Pancreas (tissue), 10 donors: ENCODE results near the gene RTL9. TPM values are rescaled to one million over a fixed set of nuclear protein-coding genes. Genes with fewer than 3 reads are reported as not detected.
"Not testable (repeated sequence)": the region's sequence is repeated elsewhere in the genome, so short reads cannot be mapped to it uniquely, and the experiment has no call there.

ENCODE experiments used
- ATAC-seq, 4 donors: fragments of 200-7000 bp; cut with Tn5 transposase; one replicate each; pipeline versions ENCODE4 v1.8.0 to v1.9.1; 2020; ENCODE audit warnings: mild to moderate bottlenecking in 4 of 4, moderate library complexity in 4 of 4
- DNase-seq, 6 donors: peaks; one replicate each; pipeline ENCODE4 v3.0.0-alpha.2; 2020
- FAIRE-seq: peaks from 2 replicates; lab custom pipeline; 2012; peaks lifted over from hg19 to GRCh38; lab: Jason Lieb, UNC
- H3K27ac ChIP-seq, 4 donors: fragments of 200-600 bp; sonication (generic); 1 replicate in 3 of 4; 2 replicates in 1 of 4; pipeline versions ENCODE4 v1.5.0 to v1.8.0; 2020
- H3K27me3 ChIP-seq, 4 donors: fragments of 200-600 bp; one replicate each; pipeline ENCODE4 v1.8.0; 2021
- H3K36me3 ChIP-seq, 3 donors: fragments of 200-600 bp; sonication (generic) in 1 of 3; one replicate each; pipeline versions ENCODE4 v1.5.0 to v1.8.0; 2020 to 2021
- H3K4me1 ChIP-seq, 3 donors: fragments of 200-600 bp; one replicate each; pipeline ENCODE4 v1.8.0; 2021
- H3K4me3 ChIP-seq, 4 donors: fragments of 200-600 bp; sonication (generic) in 2 of 4; one replicate each; pipeline versions ENCODE4 v1.5.0 to v1.8.0; 2020 to 2021
- H3K9me3 ChIP-seq, 4 donors: fragments of 200-600 bp; one replicate each; pipeline ENCODE4 v1.8.0; 2021
- WGBS, 2 donors: extraction: QIAGEN DNeasy Blood & Tissue Kit; methylation state at CpG; one replicate each; pipeline ENCODE4 v1.1.7; 2013; 5-methylcytosine and 5-hydroxymethylcytosine counted together
- intact Hi-C, 3 donors: fragments of 100-400 bp; cut with DNase I; formaldehyde crosslinking; loops; one replicate each; pipeline versions ENCODE4 v1.11.1 to v1.14.2; 2022
- polyA plus RNA-seq, 2 donors: library from polyadenylated mRNA; stranded (reverse); fragments of 200-250 nt; gene quantifications; one replicate each; pipeline ENCODE4 v1.2.3, GENCODE V29; 2013
- total RNA-seq, 6 donors: library from RNA; stranded (reverse); fragmentation: NEBNext Ultra II Directional in 4 of 6; extraction: Animal tissue kit (Norgen Biotek cat#: 25700) in 4 of 6; gene quantifications; one replicate each; pipeline versions ENCODE4 v1.2.1 to v1.2.4, GENCODE V29; 2021 to 2023
- TF ChIP-seq, protein P1 (sequence below), 4 donors: fragments of 200-600 bp; sonication (generic) in 3 of 4; IDR thresholded peaks; one replicate each; pipeline versions ENCODE4 v1.5.0 to v1.8.0; 2021; ENCODE audit warnings: antibody characterized with exemption in 4 of 4
- donor health status: healthy with polysubstance abuse.
- donor health status: DM: no; HTN: no; CAD: no; lungs with moderate emphysema.
- donor health status: DM: no; HTN: no; CAD: no.
- donor health status: control.
- donor health status: control.
- donor health status: Bipolar disorder and iron deficiency.
- donor health status: DM: yes; HTN: yes; CAD: no.
- donor health status: DM: no; HTN: no; CAD: no.
- donor health status: DM: no; HTN: no; CAD: no.
- donor health status: DM: yes; HTN: yes; CAD: no.

Gene RTL9
- total and polyA plus RNA-seq, 8 donors, result 0.03 to 0.05 TPM; not detected in 6

DNA sequence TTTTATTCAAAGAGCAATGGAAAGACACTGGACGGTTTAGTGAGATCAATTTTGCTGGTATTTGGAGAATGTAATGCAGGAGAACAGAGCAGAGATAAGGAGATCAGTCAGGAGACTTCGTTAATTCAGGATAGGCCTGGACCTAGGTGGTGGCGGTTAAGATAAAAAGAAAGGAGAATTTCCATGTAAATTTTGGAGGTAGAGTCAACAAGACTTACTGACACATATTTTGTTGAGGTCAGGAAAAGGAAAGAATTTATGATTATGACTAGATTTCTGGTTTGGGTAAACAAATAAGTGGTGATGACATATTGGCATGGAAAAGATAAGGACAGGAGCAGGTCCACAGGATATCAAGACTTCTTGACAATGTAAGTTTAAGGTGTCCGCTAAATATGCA is 31.9 kb upstream of the RTL9 start:
- ATAC-seq, result no peak

GRCh38 chrX:110327336-110327735 is 31.3 kb upstream of the RTL9 start:
- no peak overlapping the region for H3K4me3 ChIP-seq
- no peaks in the 10 kb centered on the region for H3K27me3 ChIP-seq
- DNase-seq (no peak), FAIRE-seq (no peak), ATAC-seq (no peak)
- no peaks in the 10 kb centered on the region for H3K4me1 ChIP-seq
- TF ChIP-seq, protein P1, sequence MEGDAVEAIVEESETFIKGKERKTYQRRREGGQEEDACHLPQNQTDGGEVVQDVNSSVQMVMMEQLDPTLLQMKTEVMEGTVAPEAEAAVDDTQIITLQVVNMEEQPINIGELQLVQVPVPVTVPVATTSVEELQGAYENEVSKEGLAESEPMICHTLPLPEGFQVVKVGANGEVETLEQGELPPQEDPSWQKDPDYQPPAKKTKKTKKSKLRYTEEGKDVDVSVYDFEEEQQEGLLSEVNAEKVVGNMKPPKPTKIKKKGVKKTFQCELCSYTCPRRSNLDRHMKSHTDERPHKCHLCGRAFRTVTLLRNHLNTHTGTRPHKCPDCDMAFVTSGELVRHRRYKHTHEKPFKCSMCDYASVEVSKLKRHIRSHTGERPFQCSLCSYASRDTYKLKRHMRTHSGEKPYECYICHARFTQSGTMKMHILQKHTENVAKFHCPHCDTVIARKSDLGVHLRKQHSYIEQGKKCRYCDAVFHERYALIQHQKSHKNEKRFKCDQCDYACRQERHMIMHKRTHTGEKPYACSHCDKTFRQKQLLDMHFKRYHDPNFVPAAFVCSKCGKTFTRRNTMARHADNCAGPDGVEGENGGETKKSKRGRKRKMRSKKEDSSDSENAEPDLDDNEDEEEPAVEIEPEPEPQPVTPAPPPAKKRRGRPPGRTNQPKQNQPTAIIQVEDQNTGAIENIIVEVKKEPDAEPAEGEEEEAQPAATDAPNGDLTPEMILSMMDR (IDR thresholded peaks at IDR 0.05), result no peak
- H3K9me3 ChIP-seq, result no peaks in the 10 kb centered on the region
- H3K27ac ChIP-seq, result no peak overlapping the region
- WGBS, 2 donors, result 92 to 96% methylated on average over 1 of the region's 1 CpG
- no peaks in the 10 kb centered on the region for H3K36me3 ChIP-seq
- intact Hi-C loops, result no loop called here

More for the DNA sequence above, 31.9 kb upstream of the RTL9 start:
- FAIRE-seq (no peak), DNase-seq (no peak)
- no peaks in the 10 kb centered on the region for H3K9me3 ChIP-seq
- no peaks in the 10 kb centered on the region for H3K27me3 ChIP-seq
- H3K36me3 ChIP-seq, result no peaks in the 10 kb centered on the region
- intact Hi-C loops, result no loop called here
- no peak overlapping the region for H3K27ac ChIP-seq
- H3K4me3 ChIP-seq, result no peak overlapping the region
- TF ChIP-seq, protein P1 (IDR thresholded peaks at IDR 0.05), result no peak
- 53 to 61% methylated on average over 4 of the region's 4 CpGs for WGBS, 2 donors
- no peaks in the 10 kb centered on the region for H3K4me1 ChIP-seq

DNA sequence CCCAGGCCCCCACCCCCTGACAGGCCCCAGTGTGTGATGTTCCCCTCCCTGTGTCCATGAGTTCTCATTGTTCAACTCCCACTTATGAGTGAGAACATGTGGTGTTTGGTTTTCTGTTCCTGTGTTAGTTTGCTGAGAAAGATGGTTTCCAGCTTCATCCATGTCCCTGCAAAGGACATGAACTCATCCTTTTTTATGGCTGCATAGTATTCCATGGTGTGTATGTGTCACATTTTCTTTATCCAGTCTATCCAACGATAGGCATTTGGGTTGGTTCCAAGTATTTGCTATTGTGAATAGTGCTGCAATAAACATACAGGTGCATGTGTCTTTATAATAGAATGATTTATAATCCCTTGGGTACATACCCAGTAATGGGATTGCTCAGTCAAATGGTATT is 30.0 kb upstream of the RTL9 start:
- H3K27me3 ChIP-seq, H3K36me3 ChIP-seq, ATAC-seq, FAIRE-seq, H3K4me1 ChIP-seq, intact Hi-C loops, H3K4me3 ChIP-seq, H3K9me3 ChIP-seq, DNase-seq, H3K27ac ChIP-seq: not testable (repeated sequence)
- 64 to 76% methylated on average over 1 of the region's 1 CpG for WGBS, 2 donors

- FAIRE-seq (peak; percentile 68), ATAC-seq (no peak), DNase-seq (no peak)
- TF ChIP-seq, protein P1 (IDR thresholded peaks at IDR 0.05), result no peak
- intact Hi-C loops, result no loop called here
- no peak overlapping the region for H3K4me3 ChIP-seq
- no peaks in the 10 kb centered on the region for H3K9me3 ChIP-seq
- H3K36me3 ChIP-seq, result no peaks in the 10 kb centered on the region
- peaks cover 0 to 7% (median 2%) of the 10 kb centered on the region in 4 donors for H3K27me3 ChIP-seq
- 64 to 77% methylated on average over 3 of the region's 3 CpGs for WGBS, 2 donors
- no peak overlapping the region for H3K27ac ChIP-seq
- H3K4me1 ChIP-seq, result no peaks in the 10 kb centered on the region
These were observed 27.1 kb upstream of the RTL9 start for GRCh38 chrX:110331444-110332030.

- H3K4me1 ChIP-seq, H3K27ac ChIP-seq, ATAC-seq, H3K9me3 ChIP-seq, FAIRE-seq, DNase-seq, H3K36me3 ChIP-seq, intact Hi-C loops, H3K4me3 ChIP-seq: not testable (repeated sequence)
- H3K27me3 ChIP-seq, result peaks cover 0 to 13% (median 2%) of the 10 kb centered on the region in 4 donors
- 67 to 70% methylated on average over 1 of the region's 1 CpG for WGBS, 2 donors
These were observed 25.2 kb upstream of the RTL9 start for GRCh38 chrX:110333458-110333857.

GRCh38 chrX:110338935-110339334 is 19.7 kb upstream of the RTL9 start:
- no peak overlapping the region for H3K4me3 ChIP-seq
- 56 to 80% methylated on average over 4 of the region's 4 CpGs for WGBS, 2 donors
- TF ChIP-seq, protein P1 (IDR thresholded peaks at IDR 0.05), result no peak
- DNase-seq, result no peak
- no peaks in the 10 kb centered on the region for H3K36me3 ChIP-seq
- H3K27me3 ChIP-seq, result peaks cover 0 to 13% (median 0%) of the 10 kb centered on the region in 4 donors
- no peak for FAIRE-seq
- intact Hi-C loops, result no loop called here
- H3K4me1 ChIP-seq, result no peaks in the 10 kb centered on the region
- ATAC-seq, result no peak
- no peak overlapping the region for H3K27ac ChIP-seq
- no peaks in the 10 kb centered on the region for H3K9me3 ChIP-seq
